ENCODE measurements around the gene TMOD3. TPM values are rescaled to one million over a fixed set of nuclear protein-coding genes. Genes with fewer than 3 reads are reported as not detected.

The TMOD3 gene
- polyA plus RNA-seq, 1 donor = 44.0 TPM

- no peak for DNase-seq
These were observed 32.3 kb downstream of the TMOD3 start for GRCh38 chr15:51861557-51862359.

GRCh38 chr15:51863131-51863530 is 33.7 kb downstream of the TMOD3 start:
- DNase-seq = no peak
- 100% methylated on average over 1 of the region's 2 CpGs for WGBS (ENCODE audit: insufficient coverage, low lambda C conversion rate)

More at GRCh38 chr15:51861557-51862359, 32.3 kb downstream of the TMOD3 start:
- H3K4me1 ChIP-seq (ENCODE audit: control insufficient read depth, insufficient read depth, low read length) = no peaks in the 10 kb centered on the region
- peaks cover 32% of the 10 kb centered on the region for H3K36me3 ChIP-seq (ENCODE audit: control insufficient read depth, insufficient read depth, low read length)
- no CpG with 5 or more reads among the region's 10 CpGs for WGBS (ENCODE audit: insufficient coverage, low lambda C conversion rate)
- no peaks in the 10 kb centered on the region for H3K9me3 ChIP-seq (ENCODE audit: control insufficient read depth, low read depth, low read length)
- no peak overlapping the region for H3K4me3 ChIP-seq (ENCODE audit: low read length)
- H3K27ac ChIP-seq (ENCODE audit: low read length) = no peak overlapping the region
- no peaks in the 10 kb centered on the region for H3K27me3 ChIP-seq (ENCODE audit: control insufficient read depth, insufficient read depth, low read length)

GRCh38 chr15:51864408-51865056 is 35.1 kb downstream of the TMOD3 start:
- Histone ChIP-seq H3K9me3 (ENCODE audit: control insufficient read depth, low read depth, low read length) (no peaks in the 10 kb centered on the region), H3K36me3 (ENCODE audit: control insufficient read depth, insufficient read depth, low read length) (peaks cover 39% of the 10 kb centered on the region), H3K27ac (ENCODE audit: low read length) (no peak overlapping the region), H3K4me1 (ENCODE audit: control insufficient read depth, insufficient read depth, low read length) (no peaks in the 10 kb centered on the region), H3K27me3 (ENCODE audit: control insufficient read depth, insufficient read depth, low read length) (no peaks in the 10 kb centered on the region), H3K4me3 (ENCODE audit: low read length) (no peak overlapping the region)
- DNase-seq = no peak
- 90% methylated on average over 2 of the region's 4 CpGs for WGBS (ENCODE audit: insufficient coverage, low lambda C conversion rate)

More at GRCh38 chr15:51863131-51863530, 33.7 kb downstream of the TMOD3 start:
- Histone ChIP-seq H3K4me1 (ENCODE audit: control insufficient read depth, insufficient read depth, low read length) (no peaks in the 10 kb centered on the region), H3K9me3 (ENCODE audit: control insufficient read depth, low read depth, low read length) (no peaks in the 10 kb centered on the region), H3K4me3 (ENCODE audit: low read length) (no peak overlapping the region), H3K27ac (ENCODE audit: low read length) (no peak overlapping the region), H3K36me3 (ENCODE audit: control insufficient read depth, insufficient read depth, low read length) (peaks cover 36% of the 10 kb centered on the region), H3K27me3 (ENCODE audit: control insufficient read depth, insufficient read depth, low read length) (no peaks in the 10 kb centered on the region)

- no peak overlapping the region for H3K27ac ChIP-seq (ENCODE audit: low read length)
- H3K36me3 ChIP-seq (ENCODE audit: control insufficient read depth, insufficient read depth, low read length) = peaks cover 47% of the 10 kb centered on the region
- no peaks in the 10 kb centered on the region for H3K9me3 ChIP-seq (ENCODE audit: control insufficient read depth, low read depth, low read length)
- no peaks in the 10 kb centered on the region for H3K27me3 ChIP-seq (ENCODE audit: control insufficient read depth, insufficient read depth, low read length)
- no peak overlapping the region for H3K4me3 ChIP-seq (ENCODE audit: low read length)
- no peaks in the 10 kb centered on the region for H3K4me1 ChIP-seq (ENCODE audit: control insufficient read depth, insufficient read depth, low read length)
- WGBS (ENCODE audit: insufficient coverage, low lambda C conversion rate) = 71% methylated on average over 1 of the region's 1 CpG
- no peak for DNase-seq
These were observed 35.9 kb downstream of the TMOD3 start for GRCh38 chr15:51865317-51865716.

GRCh38 chr15:51866161-51866560 is 36.7 kb downstream of the TMOD3 start:
- no peak overlapping the region for H3K27ac ChIP-seq (ENCODE audit: low read length)
- H3K4me1 ChIP-seq (ENCODE audit: control insufficient read depth, insufficient read depth, low read length) = no peaks in the 10 kb centered on the region
- H3K9me3 ChIP-seq (ENCODE audit: control insufficient read depth, low read depth, low read length) = no peaks in the 10 kb centered on the region
- WGBS (ENCODE audit: insufficient coverage, low lambda C conversion rate) = no CpG with 5 or more reads among the region's 4 CpGs
- DNase-seq = no peak
- peaks cover 51% of the 10 kb centered on the region for H3K36me3 ChIP-seq (ENCODE audit: control insufficient read depth, insufficient read depth, low read length)
- no peak overlapping the region for H3K4me3 ChIP-seq (ENCODE audit: low read length)
- H3K27me3 ChIP-seq (ENCODE audit: control insufficient read depth, insufficient read depth, low read length) = no peaks in the 10 kb centered on the region

- no peaks in the 10 kb centered on the region for H3K4me1 ChIP-seq (ENCODE audit: control insufficient read depth, insufficient read depth, low read length)
- H3K4me3 ChIP-seq (ENCODE audit: low read length) = no peak overlapping the region
- WGBS (ENCODE audit: insufficient coverage, low lambda C conversion rate) = no CpG with 5 or more reads among the region's 1 CpG
- H3K9me3 ChIP-seq (ENCODE audit: control insufficient read depth, low read depth, low read length) = no peaks in the 10 kb centered on the region
- DNase-seq = peak in 1 of 2 donors; percentile 34
- no peak overlapping the region for H3K27ac ChIP-seq (ENCODE audit: low read length)
- peaks cover 55% of the 10 kb centered on the region for H3K36me3 ChIP-seq (ENCODE audit: control insufficient read depth, insufficient read depth, low read length)
- no peaks in the 10 kb centered on the region for H3K27me3 ChIP-seq (ENCODE audit: control insufficient read depth, insufficient read depth, low read length)
These were observed 37.3 kb downstream of the TMOD3 start for GRCh38 chr15:51866751-51867150.

GRCh38 chr15:51869060-51869421 is 39.6 kb downstream of the TMOD3 start:
- Histone ChIP-seq H3K4me1 (ENCODE audit: control insufficient read depth, insufficient read depth, low read length) (no peaks in the 10 kb centered on the region), H3K9me3 (ENCODE audit: control insufficient read depth, low read depth, low read length) (no peaks in the 10 kb centered on the region), H3K27ac (ENCODE audit: low read length) (no peak overlapping the region), H3K4me3 (ENCODE audit: low read length) (no peak overlapping the region), H3K36me3 (ENCODE audit: control insufficient read depth, insufficient read depth, low read length) (peaks cover 51% of the 10 kb centered on the region), H3K27me3 (ENCODE audit: control insufficient read depth, insufficient read depth, low read length) (no peaks in the 10 kb centered on the region)
- WGBS (ENCODE audit: insufficient coverage, low lambda C conversion rate) = no CpG with 5 or more reads among the region's 2 CpGs
- peak in 1 of 2 donors; percentile 32 for DNase-seq

GRCh38 chr15:51870774-51871173 is 41.3 kb downstream of the TMOD3 start:
- H3K27me3 ChIP-seq (ENCODE audit: control insufficient read depth, insufficient read depth, low read length) = no peaks in the 10 kb centered on the region
- no peak overlapping the region for H3K27ac ChIP-seq (ENCODE audit: low read length)
- no peaks in the 10 kb centered on the region for H3K9me3 ChIP-seq (ENCODE audit: control insufficient read depth, low read depth, low read length)
- no peaks in the 10 kb centered on the region for H3K4me1 ChIP-seq (ENCODE audit: control insufficient read depth, insufficient read depth, low read length)
- peaks cover 40% of the 10 kb centered on the region for H3K36me3 ChIP-seq (ENCODE audit: control insufficient read depth, insufficient read depth, low read length)
- H3K4me3 ChIP-seq (ENCODE audit: low read length) = no peak overlapping the region
- WGBS (ENCODE audit: insufficient coverage, low lambda C conversion rate) = no CpG with 5 or more reads among the region's 2 CpGs
- DNase-seq = no peak

GRCh38 chr15:51874751-51875644 is 45.5 kb downstream of the TMOD3 start:
- no peaks in the 10 kb centered on the region for H3K27me3 ChIP-seq (ENCODE audit: control insufficient read depth, insufficient read depth, low read length)
- peak in 1 of 2 donors; percentile 35 for DNase-seq
- H3K9me3 ChIP-seq (ENCODE audit: control insufficient read depth, low read depth, low read length) = no peaks in the 10 kb centered on the region
- H3K27ac ChIP-seq (ENCODE audit: low read length) = no peak overlapping the region
- no peak overlapping the region for H3K4me3 ChIP-seq (ENCODE audit: low read length)
- peaks cover 3% of the 10 kb centered on the region for H3K4me1 ChIP-seq (ENCODE audit: control insufficient read depth, insufficient read depth, low read length)
- peaks cover 31% of the 10 kb centered on the region for H3K36me3 ChIP-seq (ENCODE audit: control insufficient read depth, insufficient read depth, low read length)
- 93% methylated on average over 3 of the region's 8 CpGs for WGBS (ENCODE audit: insufficient coverage, low lambda C conversion rate)

GRCh38 chr15:51876169-51876568 is 46.7 kb downstream of the TMOD3 start:
- no peak overlapping the region for H3K4me3 ChIP-seq (ENCODE audit: low read length)
- H3K4me1 ChIP-seq (ENCODE audit: control insufficient read depth, insufficient read depth, low read length) = peaks cover 3% of the 10 kb centered on the region
- no peak overlapping the region for H3K27ac ChIP-seq (ENCODE audit: low read length)
- no peaks in the 10 kb centered on the region for H3K9me3 ChIP-seq (ENCODE audit: control insufficient read depth, low read depth, low read length)
- DNase-seq = no peak
- no peaks in the 10 kb centered on the region for H3K27me3 ChIP-seq (ENCODE audit: control insufficient read depth, insufficient read depth, low read length)
- peaks cover 27% of the 10 kb centered on the region for H3K36me3 ChIP-seq (ENCODE audit: control insufficient read depth, insufficient read depth, low read length)
- no CpG with 5 or more reads among the region's 5 CpGs for WGBS (ENCODE audit: insufficient coverage, low lambda C conversion rate)
